ENCODE data around the gene ATP1B1. TPM values are rescaled to one million over a fixed set of nuclear protein-coding genes. Genes with fewer than 3 reads are reported as not detected.

The ATP1B1 gene
- total RNA-seq, 1 experiment from 2014 or later, result 626 TPM

GRCh38 chr1:169129109-169129784 lies 22.8 kb downstream of the ATP1B1 start:
- peaks cover 99% of the 10 kb centered on the region for H3K36me3 Mint-ChIP-seq (ENCODE audit: insufficient read depth, unreplicated experiment)
- H3K27ac Mint-ChIP-seq (ENCODE audit: unreplicated experiment), result peak overlapping the region; percentile 53
- CTCF ChIA-PET, result interaction anchor here (1.4 kb wide), 1 partner anchor 13 kb away, joined by 3 read pairs; no protein-coding TSS in a partner anchor
- no peaks in the 10 kb centered on the region for H3K27me3 Mint-ChIP-seq (ENCODE audit: unreplicated experiment)
- intact Hi-C loops (cut with micrococcal nuclease; ENCODE audit: unreplicated experiment), result no loop called here
- TF ChIP-seq CTCF (IDR thresholded peaks at IDR 0.05; ENCODE audit: unreplicated experiment), result no peak
- no peak for DNase-seq
- no TSS peak for BruUV-seq (replicated peaks)
- peaks cover 86% of the 10 kb centered on the region for H3K4me1 Mint-ChIP-seq (ENCODE audit: low read depth, unreplicated experiment)
- peak overlapping the region; percentile 6 for H3K4me3 Mint-ChIP-seq (ENCODE audit: low read depth, unreplicated experiment)
- H3K9me3 Mint-ChIP-seq (ENCODE audit: low read depth, unreplicated experiment), result no peaks in the 10 kb centered on the region

GRCh38 chr1:169130683-169131082 lies 24.2 kb downstream of the ATP1B1 start:
- CTCF ChIA-PET, result no interaction called here
- intact Hi-C loops (cut with micrococcal nuclease; ENCODE audit: unreplicated experiment), result loop anchor here (5.0 to 10.0 kb wide), 2 partner anchors 217 to 526 kb away; no protein-coding TSS in a partner anchor
- no TSS peak for BruUV-seq (replicated peaks)
- no peak overlapping the region for H3K4me3 Mint-ChIP-seq (ENCODE audit: low read depth, unreplicated experiment)
- peak overlapping the region; percentile 82 for H3K27ac Mint-ChIP-seq (ENCODE audit: unreplicated experiment)
- no peak for DNase-seq
- H3K36me3 Mint-ChIP-seq (ENCODE audit: insufficient read depth, unreplicated experiment), result peaks cover 99% of the 10 kb centered on the region
- peaks cover 72% of the 10 kb centered on the region for H3K4me1 Mint-ChIP-seq (ENCODE audit: low read depth, unreplicated experiment)
- H3K27me3 Mint-ChIP-seq (ENCODE audit: unreplicated experiment), result no peaks in the 10 kb centered on the region
- no peak for TF ChIP-seq CTCF (IDR thresholded peaks at IDR 0.05; ENCODE audit: unreplicated experiment)
- H3K9me3 Mint-ChIP-seq (ENCODE audit: low read depth, unreplicated experiment), result no peaks in the 10 kb centered on the region

GRCh38 chr1:169132512-169133227 lies 26.2 kb downstream of the ATP1B1 start:
- Mint-ChIP-seq H3K4me1 (ENCODE audit: low read depth, unreplicated experiment) (peaks cover 63% of the 10 kb centered on the region), H3K4me3 (ENCODE audit: low read depth, unreplicated experiment) (peak overlapping the region; percentile 13), H3K27me3 (ENCODE audit: unreplicated experiment) (no peaks in the 10 kb centered on the region), H3K9me3 (ENCODE audit: low read depth, unreplicated experiment) (no peaks in the 10 kb centered on the region), H3K27ac (ENCODE audit: unreplicated experiment) (peak overlapping the region; percentile 82), H3K36me3 (ENCODE audit: insufficient read depth, unreplicated experiment) (peaks cover 96% of the 10 kb centered on the region)
- intact Hi-C loops (cut with micrococcal nuclease; ENCODE audit: unreplicated experiment), result loop anchor here (5.0 to 10.0 kb wide), 2 partner anchors 215 to 528 kb away; no protein-coding TSS in a partner anchor
- no TSS peak for BruUV-seq (replicated peaks)
- CTCF ChIA-PET, result interaction anchor here (0.6 to 2.0 kb wide), 2 partner anchors 15 to 91 kb away, joined by 3 to 8 read pairs; no protein-coding TSS in a partner anchor
- no peak for DNase-seq
- no peak for TF ChIP-seq CTCF (IDR thresholded peaks at IDR 0.05; ENCODE audit: unreplicated experiment)

- Mint-ChIP-seq H3K4me3 (ENCODE audit: low read depth, unreplicated experiment) (no peak overlapping the region), H3K27ac (ENCODE audit: unreplicated experiment) (peak overlapping the region; percentile 80), H3K4me1 (ENCODE audit: low read depth, unreplicated experiment) (peaks cover 58% of the 10 kb centered on the region), H3K27me3 (ENCODE audit: unreplicated experiment) (no peaks in the 10 kb centered on the region), H3K36me3 (ENCODE audit: insufficient read depth, unreplicated experiment) (peaks cover 91% of the 10 kb centered on the region), H3K9me3 (ENCODE audit: low read depth, unreplicated experiment) (no peaks in the 10 kb centered on the region)
- DNase-seq, result no peak
- TF ChIP-seq CTCF (IDR thresholded peaks at IDR 0.05; ENCODE audit: unreplicated experiment), result no peak
- no TSS peak for BruUV-seq (replicated peaks)
- intact Hi-C loops (cut with micrococcal nuclease; ENCODE audit: unreplicated experiment), result loop anchor here (5.0 to 10.0 kb wide), 2 partner anchors 214 to 528 kb away; no protein-coding TSS in a partner anchor
- CTCF ChIA-PET, result interaction anchor here (0.6 to 2.0 kb wide), 4 partner anchors 8 to 213 kb away, joined by 3 to 8 read pairs (median 3); no protein-coding TSS in a partner anchor
These were observed 26.7 kb downstream of the ATP1B1 start for GRCh38 chr1:169133228-169133576.

Measured in Calu3 (cell line).